Measurements from ENCODE around the gene STAT3. TPM values are rescaled to one million over a fixed set of nuclear protein-coding genes. Genes with fewer than 3 reads are reported as not detected.
"Not testable (repeated sequence)": the region's sequence is repeated elsewhere in the genome, so short reads cannot be mapped to it uniquely, and the experiment has no call there.

Gene STAT3
- total RNA-seq, 4 donors from 2014 or later, result 214 to 433 (median 280) TPM

GRCh38 chr17:42363767-42364585 is 24.3 kb downstream of the STAT3 start:
- no peak for TF ChIP-seq CTCF (IDR thresholded peaks at IDR 0.05)
- no peak for ATAC-seq (ENCODE audit: low FRiP score)
- no peak for DNase-seq (ENCODE audit: low spot score)

DNA sequence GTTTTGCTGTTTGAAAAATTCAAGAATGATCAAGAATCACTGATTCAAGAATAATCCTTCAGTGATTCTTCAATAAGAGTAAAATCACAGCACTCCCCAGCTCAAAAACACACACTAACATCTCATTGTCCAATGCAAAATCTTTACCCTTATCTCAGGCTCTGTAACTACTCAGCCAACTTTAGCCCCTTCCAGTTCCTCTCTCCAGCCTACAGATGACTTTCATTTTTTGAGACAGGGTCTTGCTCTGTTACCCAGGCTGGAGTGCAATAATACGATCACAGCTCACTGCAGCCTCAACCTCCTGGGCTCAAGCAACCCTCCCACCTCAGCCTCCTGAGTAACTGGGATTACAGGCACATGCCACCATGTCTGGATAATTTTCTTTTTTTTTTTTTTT is 25.0 kb downstream of the STAT3 start:
- ATAC-seq (ENCODE audit: low FRiP score) (no peak), DNase-seq (ENCODE audit: low spot score) (no peak)
- no peak for TF ChIP-seq CTCF (IDR thresholded peaks at IDR 0.05)

DNA sequence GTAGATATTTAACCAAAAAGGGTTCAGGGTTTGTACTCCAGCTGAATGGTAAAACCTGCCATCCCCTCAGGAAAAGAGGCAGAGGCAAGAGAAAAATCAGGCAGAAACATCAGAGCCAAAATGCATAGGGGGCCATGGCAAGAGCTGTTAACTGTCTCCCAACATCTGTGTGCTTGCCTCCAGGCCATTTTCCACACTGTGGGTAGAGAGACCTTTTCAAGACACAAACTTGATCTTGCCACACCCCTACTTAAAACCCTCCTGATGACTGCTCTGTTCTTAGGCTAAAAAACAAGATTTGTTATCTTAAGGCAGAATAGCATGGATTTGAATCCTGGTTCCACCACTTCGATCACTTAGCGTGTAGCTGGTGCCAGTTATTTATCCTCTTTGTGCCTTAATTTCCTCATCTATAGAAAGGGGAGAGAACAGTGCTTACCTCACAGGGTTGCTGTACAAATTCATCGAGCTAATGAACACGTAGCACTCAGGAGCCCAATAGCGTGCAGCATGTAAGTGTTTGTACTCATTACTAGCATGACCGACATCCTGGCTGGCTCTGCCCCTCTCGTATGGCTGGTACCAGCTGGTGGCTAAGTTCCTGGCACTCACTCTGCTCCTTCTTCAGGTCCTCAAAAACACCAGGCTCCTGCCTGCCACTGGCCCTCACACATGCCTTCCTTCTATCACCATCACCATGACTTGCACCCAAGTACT is 25.8 kb downstream of the STAT3 start:
- TF ChIP-seq CTCF (IDR thresholded peaks at IDR 0.05), result no peak
- DNase-seq (ENCODE audit: low spot score) (no peak), ATAC-seq (ENCODE audit: low FRiP score) (no peak)

GRCh38 chr17:42361781-42362186 is 26.5 kb downstream of the STAT3 start:
- ATAC-seq (ENCODE audit: low FRiP score), result no peak
- no peak for TF ChIP-seq CTCF (IDR thresholded peaks at IDR 0.05)

DNA sequence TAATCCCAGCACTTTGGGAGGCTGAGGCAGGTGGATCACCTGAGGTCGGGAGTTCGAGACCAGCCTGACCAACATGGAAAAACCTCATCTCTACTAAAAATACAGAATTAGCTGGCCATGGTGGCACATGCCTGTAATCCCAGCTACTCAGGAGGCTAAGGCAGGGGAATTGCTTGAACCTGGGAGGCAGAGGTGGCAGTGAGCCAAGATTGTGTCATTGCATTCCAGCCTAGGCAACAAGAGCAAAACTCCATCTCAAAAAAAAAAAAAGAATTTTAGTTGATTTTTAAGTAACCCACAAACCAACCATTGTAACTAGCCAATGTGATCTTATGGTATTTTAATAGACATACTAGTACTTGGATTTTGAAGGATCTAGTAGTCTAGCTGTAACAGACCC is 27.9 kb downstream of the STAT3 start:
- not testable (repeated sequence) for ATAC-seq (ENCODE audit: low FRiP score); DNase-seq (ENCODE audit: low spot score)

More at GRCh38 chr17:42361781-42362186, 26.5 kb downstream of the STAT3 start:
- no peak for DNase-seq (ENCODE audit: low spot score)

DNA sequence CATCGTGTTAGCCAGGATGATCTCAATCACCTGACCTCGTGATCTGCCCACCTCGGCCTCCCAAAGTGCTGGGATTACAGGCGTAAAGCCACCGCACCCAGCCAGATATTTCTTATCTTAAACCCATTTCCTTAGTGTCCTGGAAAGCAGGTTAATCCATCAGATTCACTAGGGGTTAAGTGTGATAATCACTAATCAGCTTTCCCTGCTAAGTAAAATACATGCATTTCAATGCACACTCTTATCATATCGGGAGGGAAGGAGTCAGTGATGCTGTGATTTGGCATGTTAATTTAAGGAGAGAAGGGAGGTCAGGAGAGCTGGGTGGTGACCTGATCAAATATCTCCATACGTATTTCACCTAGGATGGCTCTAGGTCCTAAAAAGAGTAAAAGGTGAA is 29.1 kb downstream of the STAT3 start:
- DNase-seq (ENCODE audit: low spot score) (no peak), ATAC-seq (ENCODE audit: low FRiP score) (no peak)
- TF ChIP-seq CTCF (IDR thresholded peaks at IDR 0.05), result no peak

- DNase-seq (ENCODE audit: low spot score) (no peak), ATAC-seq (ENCODE audit: low FRiP score) (no peak)
- TF ChIP-seq CTCF (IDR thresholded peaks at IDR 0.05), result no peak
Measured at GRCh38 chr17:42358434-42358833, 29.8 kb downstream of the STAT3 start.

All from omental fat pad (tissue), 4 donors.